GM12801 (cell line): ENCODE measurements around the gene ZFR2.

ENCODE experiments used
- TF ChIP-seq, protein P1 (sequence below): IDR thresholded peaks from one replicate; pipeline ENCODE4 v1.5.1; 2011; ENCODE audit warnings: control low read depth; ENCODE audit not compliant: insufficient read length; ENCODE audit errors: extremely low read depth

Gene ZFR2

DNA sequence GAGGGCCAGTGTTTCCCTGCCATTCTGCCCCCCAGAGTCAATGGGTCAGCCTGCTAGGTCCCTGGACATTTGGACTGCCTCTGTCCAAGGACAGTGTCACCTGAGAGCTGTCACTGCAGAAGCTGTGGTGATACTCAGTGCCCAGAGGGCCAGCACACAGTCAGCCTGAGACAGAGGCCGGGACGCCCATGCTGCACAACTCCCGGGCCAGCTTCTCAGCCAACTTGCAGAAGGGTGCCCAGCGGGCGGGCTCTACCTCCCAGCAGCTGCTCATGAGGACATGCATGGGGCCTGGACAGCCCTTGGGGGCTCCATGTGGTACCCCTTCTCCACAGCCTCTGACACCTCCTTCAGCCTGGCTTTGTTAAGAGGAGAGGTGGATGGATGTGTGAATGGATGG is 93.0 kb downstream of the ZFR2 start:
- TF ChIP-seq, protein P1, sequence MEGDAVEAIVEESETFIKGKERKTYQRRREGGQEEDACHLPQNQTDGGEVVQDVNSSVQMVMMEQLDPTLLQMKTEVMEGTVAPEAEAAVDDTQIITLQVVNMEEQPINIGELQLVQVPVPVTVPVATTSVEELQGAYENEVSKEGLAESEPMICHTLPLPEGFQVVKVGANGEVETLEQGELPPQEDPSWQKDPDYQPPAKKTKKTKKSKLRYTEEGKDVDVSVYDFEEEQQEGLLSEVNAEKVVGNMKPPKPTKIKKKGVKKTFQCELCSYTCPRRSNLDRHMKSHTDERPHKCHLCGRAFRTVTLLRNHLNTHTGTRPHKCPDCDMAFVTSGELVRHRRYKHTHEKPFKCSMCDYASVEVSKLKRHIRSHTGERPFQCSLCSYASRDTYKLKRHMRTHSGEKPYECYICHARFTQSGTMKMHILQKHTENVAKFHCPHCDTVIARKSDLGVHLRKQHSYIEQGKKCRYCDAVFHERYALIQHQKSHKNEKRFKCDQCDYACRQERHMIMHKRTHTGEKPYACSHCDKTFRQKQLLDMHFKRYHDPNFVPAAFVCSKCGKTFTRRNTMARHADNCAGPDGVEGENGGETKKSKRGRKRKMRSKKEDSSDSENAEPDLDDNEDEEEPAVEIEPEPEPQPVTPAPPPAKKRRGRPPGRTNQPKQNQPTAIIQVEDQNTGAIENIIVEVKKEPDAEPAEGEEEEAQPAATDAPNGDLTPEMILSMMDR: no peak

DNA sequence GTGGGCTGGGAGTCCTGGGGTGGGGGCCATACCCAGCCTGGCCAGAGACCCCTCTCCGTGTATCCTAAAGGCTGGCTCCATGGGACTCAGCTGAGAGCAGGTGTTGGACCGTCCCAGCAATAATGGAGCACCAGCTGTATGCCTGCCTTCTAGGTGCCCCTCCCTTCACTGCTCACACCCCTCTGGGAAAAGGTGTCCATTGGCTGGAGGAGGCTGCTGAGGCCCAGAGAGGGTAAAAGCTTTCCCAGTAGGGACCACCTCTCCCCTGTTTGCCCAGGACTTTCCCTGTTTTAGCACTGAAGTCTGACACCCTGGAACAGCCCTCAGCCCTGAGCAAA is 93.5 kb downstream of the ZFR2 start:
- TF ChIP-seq, protein P1: no peak

DNA sequence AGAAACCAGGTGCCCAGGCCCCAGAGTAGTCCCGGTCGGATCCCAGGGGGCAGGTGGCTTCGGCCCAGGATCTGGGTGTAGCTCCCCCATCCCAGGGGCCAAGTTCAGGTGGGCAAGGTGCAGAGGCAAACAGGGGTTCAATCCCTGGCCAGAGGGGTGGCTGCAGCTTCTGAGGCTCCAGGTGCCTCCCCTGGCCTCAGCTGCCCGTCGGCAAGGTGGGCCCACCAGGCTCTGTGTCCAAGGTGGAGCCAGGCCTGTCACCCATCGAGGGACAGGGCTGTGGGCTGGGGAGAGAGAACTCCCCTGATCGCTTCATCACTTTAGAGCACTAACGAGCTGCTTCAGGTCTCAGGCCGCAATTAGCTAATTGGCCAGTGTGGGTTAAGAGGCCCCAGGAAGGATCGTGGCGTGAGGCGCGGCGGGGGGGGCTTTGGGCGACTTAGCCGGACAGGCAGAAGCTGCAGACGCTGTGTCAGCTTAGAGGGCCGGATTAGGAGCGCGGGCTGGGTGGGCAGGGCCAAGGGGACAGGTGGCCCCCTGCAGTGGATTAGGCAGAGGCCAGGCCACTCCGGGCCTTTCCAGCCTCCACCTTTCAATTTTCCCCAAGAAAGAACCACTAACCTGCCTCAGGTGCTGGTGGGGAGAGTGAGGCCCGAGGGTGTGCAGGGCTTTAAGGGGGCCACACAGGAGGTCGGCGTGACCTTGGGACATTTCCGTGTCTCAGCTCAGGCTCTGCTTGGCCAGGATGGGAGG is 94.0 kb downstream of the ZFR2 start:
- TF ChIP-seq, protein P1: no peak

DNA sequence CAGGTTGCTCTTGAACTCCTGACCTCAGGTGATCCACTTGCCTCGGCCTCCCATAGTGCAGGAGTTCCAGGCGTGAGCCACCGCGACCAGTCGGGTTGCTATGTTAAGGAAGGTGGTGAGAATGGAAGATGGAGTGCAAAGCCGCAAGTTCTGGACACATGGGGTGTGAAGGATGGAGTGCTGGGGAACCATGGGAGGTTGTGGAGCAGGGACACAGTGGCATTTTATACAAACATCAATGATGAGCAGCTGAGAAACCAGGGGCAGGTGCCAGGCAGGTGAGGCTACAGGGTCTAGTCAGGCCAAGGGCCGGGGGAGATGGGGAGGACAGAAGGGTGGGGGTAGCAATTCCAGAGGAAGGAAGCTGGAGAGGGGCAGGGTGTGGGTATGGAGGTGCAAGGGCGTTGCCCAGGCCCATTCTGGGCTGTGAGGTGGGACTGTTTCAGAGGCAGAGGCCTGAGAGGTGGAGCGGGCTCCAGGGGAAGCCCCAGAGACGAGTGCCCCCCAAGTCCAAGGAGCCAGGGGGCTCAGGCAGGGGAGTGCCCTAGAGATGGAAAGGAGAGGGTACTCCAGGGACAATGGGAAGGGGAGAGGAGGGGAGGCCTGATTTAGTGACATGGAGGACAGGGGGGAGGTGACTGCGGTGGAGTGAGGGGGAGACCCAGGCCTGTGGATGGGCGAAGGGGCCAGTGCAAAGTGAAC is 94.9 kb downstream of the ZFR2 start:
- TF ChIP-seq, protein P1: no peak

DNA sequence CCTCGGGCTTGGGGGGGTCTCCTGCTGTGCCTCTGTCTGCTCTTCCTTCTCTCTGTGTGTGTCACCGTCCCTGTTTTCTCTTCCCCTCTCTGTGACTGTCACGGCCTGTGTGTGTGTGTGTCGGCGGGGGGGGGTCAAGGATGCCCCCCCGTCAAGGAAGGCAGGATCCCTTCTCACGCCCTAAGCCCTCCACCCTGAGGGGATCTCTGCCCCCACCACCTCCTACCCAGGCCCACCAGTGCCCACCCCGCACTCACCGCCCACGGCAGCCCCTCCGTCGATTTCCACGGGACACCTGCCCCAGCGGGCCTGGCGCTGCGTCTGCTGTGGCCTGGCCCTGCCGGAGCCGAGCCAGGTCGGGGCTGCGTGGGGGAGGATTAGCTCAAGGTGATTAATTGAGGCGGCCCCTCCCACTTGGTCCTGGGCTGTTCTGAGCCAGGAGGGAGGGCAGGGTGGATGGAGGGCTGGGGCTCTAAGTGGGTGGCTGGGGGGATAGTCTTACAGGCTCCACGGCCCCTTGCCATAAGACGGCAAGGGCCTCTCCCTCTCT is 96.9 kb downstream of the ZFR2 start, which contains the start of gene RAX2:
TSS of gene RAX2 (minus strand) at position 323 of the 550 bp plus-strand sequence. CDS start 486 bp downstream, outside the sequence.
- TF ChIP-seq, protein P1: no peak

DNA sequence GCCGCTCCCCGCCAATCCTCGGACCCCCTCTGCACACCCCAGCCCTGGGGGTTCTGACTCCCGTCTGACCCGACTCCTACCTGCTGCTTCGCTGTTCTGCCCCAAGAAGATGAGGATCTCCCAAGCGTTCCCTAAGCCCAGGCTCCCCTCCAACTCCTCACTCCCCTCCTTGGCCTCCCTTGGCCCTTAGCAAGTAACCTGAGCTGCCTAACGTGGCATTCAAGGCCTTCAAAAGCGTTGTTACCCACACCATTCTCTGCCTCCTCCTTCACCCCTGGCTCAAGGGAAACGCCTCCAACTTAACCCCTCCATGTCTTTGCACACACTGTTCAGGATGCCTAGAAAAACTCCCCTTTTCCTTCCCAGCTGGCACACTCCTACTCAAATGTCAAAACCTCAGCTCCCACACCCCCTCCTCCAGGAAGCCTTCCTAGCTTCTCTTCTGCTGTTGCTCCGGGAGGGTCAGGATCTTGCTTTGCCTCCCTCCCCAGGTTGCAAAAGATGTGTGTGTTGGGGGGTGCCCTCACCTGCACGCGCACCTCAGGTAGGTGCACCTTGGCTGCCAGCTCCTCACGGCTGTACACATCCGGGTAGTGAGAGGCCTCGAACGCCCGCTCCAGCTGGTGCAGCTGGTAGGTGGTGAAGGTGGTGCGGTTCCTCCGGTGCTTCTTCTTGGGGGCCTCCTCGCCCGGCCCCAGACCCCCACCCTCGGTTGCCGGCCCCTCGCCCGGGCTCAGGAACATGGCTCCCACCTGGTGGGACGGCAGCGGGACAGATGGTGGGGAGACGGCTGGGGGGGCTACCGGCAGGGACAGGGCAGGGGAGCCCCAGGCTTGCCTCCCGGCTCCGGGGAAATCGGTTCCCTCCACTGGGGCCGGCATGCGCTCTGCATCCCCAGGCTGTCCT is 97.6 kb downstream of the ZFR2 start:
- TF ChIP-seq, protein P1: no peak
